Activated CD8-positive, alpha-beta memory T cell treated with anti-CD3 and anti-CD28 coated beads for 24 hours (primary cell): ENCODE data around the gene COX6B2.

Experiments used
- DNase-seq: peaks from one replicate; pipeline ENCODE4 v3.0.0-alpha.2; 2020

COX6B2 gene

GRCh38 chr19:55311797-55312196 lies 42.7 kb downstream of the COX6B2 start:
- DNase-seq, result no peak

GRCh38 chr19:55311397-55311796 lies 43.1 kb downstream of the COX6B2 start:
- DNase-seq, result no peak

- DNase-seq, result no peak
Measured at GRCh38 chr19:55310498-55310897, 44.0 kb downstream of the COX6B2 start.

- no peak for DNase-seq
Measured at GRCh38 chr19:55309448-55309847, 45.1 kb downstream of the COX6B2 start.

GRCh38 chr19:55308281-55308680 lies 46.2 kb downstream of the COX6B2 start:
- no peak for DNase-seq

- DNase-seq, result no peak
Measured at GRCh38 chr19:55306712-55307111, 47.8 kb downstream of the COX6B2 start.

- no peak for DNase-seq
Measured at GRCh38 chr19:55305983-55306562, 48.4 kb downstream of the COX6B2 start.

- DNase-seq, result peak; percentile 75
Measured at GRCh38 chr19:55305491-55305890, 49.0 kb downstream of the COX6B2 start.

- DNase-seq, result no peak
Measured at GRCh38 chr19:55304980-55305379, 49.5 kb downstream of the COX6B2 start.

- DNase-seq, result no peak
Measured at GRCh38 chr19:55304279-55304978, 50.1 kb downstream of the COX6B2 start.

GRCh38 chr19:55303477-55303876 lies 51.0 kb downstream of the COX6B2 start:
- no peak for DNase-seq

GRCh38 chr19:55302318-55302703 lies 52.2 kb downstream of the COX6B2 start:
- DNase-seq, result no peak

- peak; percentile 100 for DNase-seq
Measured at GRCh38 chr19:55301459-55302317, 52.8 kb downstream of the COX6B2 start.

- no peak for DNase-seq
Measured at GRCh38 chr19:55300886-55301458, 53.5 kb downstream of the COX6B2 start.

- DNase-seq, result no peak
Measured at GRCh38 chr19:55299991-55300390, 54.5 kb downstream of the COX6B2 start.
